ENCODE measurements around the gene STOX2. TPM values are rescaled to one million over a fixed set of nuclear protein-coding genes. Genes with fewer than 3 reads are reported as not detected.

The STOX2 gene
- polyA plus RNA-seq, 1 donor from 2014 or later: 26.1 TPM

DNA sequence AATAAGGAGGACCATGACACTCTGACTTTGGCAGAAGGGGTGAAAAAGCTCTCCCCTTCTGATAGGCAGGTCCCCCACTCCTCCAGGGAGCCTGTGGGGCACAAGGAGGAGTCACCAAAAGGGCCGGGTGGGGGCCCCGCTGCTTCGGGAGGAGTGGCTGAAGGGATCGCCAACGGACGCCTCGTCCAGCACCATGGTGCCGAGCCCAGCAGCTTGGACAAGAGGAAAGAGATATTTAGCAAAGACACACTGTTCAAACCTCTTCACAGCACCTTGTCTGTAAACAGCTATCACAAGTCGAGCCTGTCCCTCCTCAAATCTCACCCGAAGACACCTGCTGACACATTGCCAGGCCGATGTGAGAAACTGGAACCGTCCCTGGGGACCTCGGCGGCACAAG lies 105.6 kb downstream of the STOX2 start:
- Histone ChIP-seq H3K27me3 (ENCODE audit: insufficient read depth, low read depth, low read length) (no peaks in the 10 kb centered on the region), H3K4me3 (ENCODE audit: low read length) (no peak overlapping the region)

DNA sequence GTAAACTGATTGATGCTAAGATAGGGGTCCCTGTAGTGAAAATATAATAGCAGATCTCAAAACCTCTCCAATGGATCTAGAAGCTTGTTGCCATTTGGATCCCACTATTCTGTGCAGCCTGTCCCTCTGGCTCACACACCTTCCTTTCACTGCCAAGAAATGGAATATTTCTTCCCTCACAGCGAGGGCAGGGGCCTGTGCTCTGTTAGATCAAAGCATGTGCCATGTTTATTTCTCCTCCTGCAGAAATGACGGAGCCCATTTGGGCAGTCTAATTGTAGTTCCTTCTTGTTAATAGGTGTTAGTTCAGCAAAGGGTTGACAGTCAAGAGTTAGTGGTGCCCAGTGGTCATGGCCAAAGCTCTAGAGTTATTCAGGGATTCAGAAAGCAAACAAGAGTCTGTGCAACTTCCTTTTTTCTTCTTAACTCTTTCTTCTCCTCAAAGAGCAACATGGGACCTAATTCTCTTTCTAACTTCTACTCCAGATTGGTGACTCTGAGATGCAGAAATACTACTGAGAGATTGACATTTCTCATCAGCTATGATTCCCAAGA lies 106.8 kb downstream of the STOX2 start:
- H3F3A ChIP-seq (ENCODE audit: insufficient read depth, low read length, poor library complexity, severe bottlenecking): no peaks in the 10 kb centered on the region

More for the DNA sequence above, 105.6 kb downstream of the STOX2 start:
- Histone ChIP-seq H2AFZ (ENCODE audit: low read depth, low read length) (no peak overlapping the region), H3K79me2 (replicated peaks; ENCODE audit: insufficient read depth, low read length) (no peaks in the 10 kb centered on the region), H3K9me3 (ENCODE audit: low read length) (no peaks in the 10 kb centered on the region), H4K20me1 (ENCODE audit: insufficient read depth) (no peaks in the 10 kb centered on the region), H3K9ac (ENCODE audit: low read length) (no peak overlapping the region), H3K27ac (ENCODE audit: low read length) (no peak overlapping the region), H3F3A (ENCODE audit: insufficient read depth, low read length, poor library complexity, severe bottlenecking) (no peaks in the 10 kb centered on the region), H3K9me2 (ENCODE audit: insufficient read depth, low read length) (no peaks in the 10 kb centered on the region), H3K4me2 (ENCODE audit: low read length) (no peak overlapping the region), H3K36me3 (ENCODE audit: insufficient read depth, low read length) (peaks cover 24% of the 10 kb centered on the region)
- no peak for TF ChIP-seq RAD21 (conservative IDR thresholded peaks at IDR 0.05)
- no peak for TF ChIP-seq SMC3 (conservative IDR thresholded peaks at IDR 0.05; ENCODE audit: poor library complexity)
- no peak for TF ChIP-seq POLR2AphosphoS5 (IDR thresholded peaks at IDR 0.05)
- no peak for TF ChIP-seq EZH2 (IDR thresholded peaks at IDR 0.05; ENCODE audit: borderline replicate concordance, insufficient read depth, low read length, poor library complexity, severe bottlenecking)
- TF ChIP-seq TAF1 (IDR thresholded peaks at IDR 0.05; ENCODE audit: low read depth): no peak
- TF ChIP-seq EP300 (conservative IDR thresholded peaks at IDR 0.05; ENCODE audit: poor library complexity, severe bottlenecking): no peak
- TF ChIP-seq, protein P1, sequence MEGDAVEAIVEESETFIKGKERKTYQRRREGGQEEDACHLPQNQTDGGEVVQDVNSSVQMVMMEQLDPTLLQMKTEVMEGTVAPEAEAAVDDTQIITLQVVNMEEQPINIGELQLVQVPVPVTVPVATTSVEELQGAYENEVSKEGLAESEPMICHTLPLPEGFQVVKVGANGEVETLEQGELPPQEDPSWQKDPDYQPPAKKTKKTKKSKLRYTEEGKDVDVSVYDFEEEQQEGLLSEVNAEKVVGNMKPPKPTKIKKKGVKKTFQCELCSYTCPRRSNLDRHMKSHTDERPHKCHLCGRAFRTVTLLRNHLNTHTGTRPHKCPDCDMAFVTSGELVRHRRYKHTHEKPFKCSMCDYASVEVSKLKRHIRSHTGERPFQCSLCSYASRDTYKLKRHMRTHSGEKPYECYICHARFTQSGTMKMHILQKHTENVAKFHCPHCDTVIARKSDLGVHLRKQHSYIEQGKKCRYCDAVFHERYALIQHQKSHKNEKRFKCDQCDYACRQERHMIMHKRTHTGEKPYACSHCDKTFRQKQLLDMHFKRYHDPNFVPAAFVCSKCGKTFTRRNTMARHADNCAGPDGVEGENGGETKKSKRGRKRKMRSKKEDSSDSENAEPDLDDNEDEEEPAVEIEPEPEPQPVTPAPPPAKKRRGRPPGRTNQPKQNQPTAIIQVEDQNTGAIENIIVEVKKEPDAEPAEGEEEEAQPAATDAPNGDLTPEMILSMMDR (IDR thresholded peaks at IDR 0.05; ENCODE audit: poor library complexity, severe bottlenecking): no peak
- no peak for TF ChIP-seq MXI1 (conservative IDR thresholded peaks at IDR 0.05; ENCODE audit: poor library complexity, severe bottlenecking)
- TF ChIP-seq, protein P2, sequence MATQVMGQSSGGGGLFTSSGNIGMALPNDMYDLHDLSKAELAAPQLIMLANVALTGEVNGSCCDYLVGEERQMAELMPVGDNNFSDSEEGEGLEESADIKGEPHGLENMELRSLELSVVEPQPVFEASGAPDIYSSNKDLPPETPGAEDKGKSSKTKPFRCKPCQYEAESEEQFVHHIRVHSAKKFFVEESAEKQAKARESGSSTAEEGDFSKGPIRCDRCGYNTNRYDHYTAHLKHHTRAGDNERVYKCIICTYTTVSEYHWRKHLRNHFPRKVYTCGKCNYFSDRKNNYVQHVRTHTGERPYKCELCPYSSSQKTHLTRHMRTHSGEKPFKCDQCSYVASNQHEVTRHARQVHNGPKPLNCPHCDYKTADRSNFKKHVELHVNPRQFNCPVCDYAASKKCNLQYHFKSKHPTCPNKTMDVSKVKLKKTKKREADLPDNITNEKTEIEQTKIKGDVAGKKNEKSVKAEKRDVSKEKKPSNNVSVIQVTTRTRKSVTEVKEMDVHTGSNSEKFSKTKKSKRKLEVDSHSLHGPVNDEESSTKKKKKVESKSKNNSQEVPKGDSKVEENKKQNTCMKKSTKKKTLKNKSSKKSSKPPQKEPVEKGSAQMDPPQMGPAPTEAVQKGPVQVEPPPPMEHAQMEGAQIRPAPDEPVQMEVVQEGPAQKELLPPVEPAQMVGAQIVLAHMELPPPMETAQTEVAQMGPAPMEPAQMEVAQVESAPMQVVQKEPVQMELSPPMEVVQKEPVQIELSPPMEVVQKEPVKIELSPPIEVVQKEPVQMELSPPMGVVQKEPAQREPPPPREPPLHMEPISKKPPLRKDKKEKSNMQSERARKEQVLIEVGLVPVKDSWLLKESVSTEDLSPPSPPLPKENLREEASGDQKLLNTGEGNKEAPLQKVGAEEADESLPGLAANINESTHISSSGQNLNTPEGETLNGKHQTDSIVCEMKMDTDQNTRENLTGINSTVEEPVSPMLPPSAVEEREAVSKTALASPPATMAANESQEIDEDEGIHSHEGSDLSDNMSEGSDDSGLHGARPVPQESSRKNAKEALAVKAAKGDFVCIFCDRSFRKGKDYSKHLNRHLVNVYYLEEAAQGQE (IDR thresholded peaks at IDR 0.05; ENCODE audit: borderline replicate concordance): no peak

More for the DNA sequence above, 106.8 kb downstream of the STOX2 start:
- no peaks in the 10 kb centered on the region for H3K27me3 ChIP-seq (ENCODE audit: insufficient read depth, low read depth, low read length)
- TF ChIP-seq POLR2AphosphoS5 (IDR thresholded peaks at IDR 0.05) (no peak), SMC3 (conservative IDR thresholded peaks at IDR 0.05; ENCODE audit: poor library complexity) (no peak), TAF1 (IDR thresholded peaks at IDR 0.05; ENCODE audit: low read depth) (no peak), MXI1 (conservative IDR thresholded peaks at IDR 0.05; ENCODE audit: poor library complexity, severe bottlenecking) (no peak)
- TF ChIP-seq, protein P2 (IDR thresholded peaks at IDR 0.05; ENCODE audit: borderline replicate concordance): no peak
- H3K79me2 ChIP-seq (replicated peaks; ENCODE audit: insufficient read depth, low read length): no peaks in the 10 kb centered on the region
- H3K4me3 ChIP-seq (ENCODE audit: low read length): no peak overlapping the region
- H3K9ac ChIP-seq (ENCODE audit: low read length): no peak overlapping the region
- H3K27ac ChIP-seq (ENCODE audit: low read length): no peak overlapping the region
- peaks cover 19% of the 10 kb centered on the region for H3K36me3 ChIP-seq (ENCODE audit: insufficient read depth, low read length)
- H3K9me2 ChIP-seq (ENCODE audit: insufficient read depth, low read length): no peaks in the 10 kb centered on the region
- no peaks in the 10 kb centered on the region for H4K20me1 ChIP-seq (ENCODE audit: insufficient read depth)
- no peak overlapping the region for H2AFZ ChIP-seq (ENCODE audit: low read depth, low read length)
- H3K9me3 ChIP-seq (ENCODE audit: low read length): no peaks in the 10 kb centered on the region
- H3K4me2 ChIP-seq (ENCODE audit: low read length): no peak overlapping the region

All from neural cell (in vitro differentiated cells).